ENCODE results near the gene MARS1. TPM values are rescaled to one million over a fixed set of nuclear protein-coding genes. Genes with fewer than 3 reads are reported as not detected.

Gene MARS1
- total and polyA plus RNA-seq, 7 donors, result 41.2 to 97.4 (median 83.6) TPM

DNA sequence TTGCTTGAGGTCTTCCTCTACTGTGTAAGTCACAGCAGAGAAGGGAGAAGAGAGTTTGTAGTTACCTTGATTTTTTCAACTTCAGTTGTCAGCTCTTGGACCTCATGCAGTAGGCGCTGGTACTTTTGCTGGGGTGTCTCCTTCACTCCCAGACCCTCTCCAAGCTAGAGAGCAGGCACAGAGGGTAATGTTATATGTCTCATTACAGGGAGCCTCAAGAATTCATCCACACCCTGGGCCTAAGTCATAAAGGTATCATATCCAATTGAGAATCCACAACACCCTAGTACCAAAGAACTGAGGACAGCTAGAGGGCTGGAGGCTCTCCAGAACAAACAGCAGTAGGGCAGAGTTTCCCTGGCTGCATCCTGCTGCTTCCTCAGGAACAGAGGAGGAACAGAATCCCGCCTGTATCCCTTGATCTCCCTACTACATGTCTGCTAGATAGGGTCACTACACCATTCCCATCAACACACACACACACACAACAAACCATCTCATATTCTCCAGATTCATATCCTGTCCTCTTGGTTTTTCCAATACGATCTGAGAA is 47.2 kb downstream of the MARS1 start:
- Histone ChIP-seq H3K4me1 (no peaks in the 10 kb centered on the region), H3K9me3 (no peaks in the 10 kb centered on the region), H3K36me3 (ENCODE audit: insufficient read depth in 1 of 2, low read depth in 1 of 2) (peaks cover 34 to 94% of the 10 kb centered on the region in 2 donors), H3K27me3 (ENCODE audit: insufficient read depth in 3 of 3, low read length in 2 of 3) (no peaks in the 10 kb centered on the region), H3K27ac (no peak overlapping the region), H3K4me3 (no peak overlapping the region)
- intact Hi-C loops (cut with DNase I), result no loop called here
- ATAC-seq (no peak), DNase-seq (no peak)
- WGBS, 3 donors, result 89 to 95% (median 91%) methylated on average over 3 of the region's 3 CpGs
- no peak for TF ChIP-seq CTCF (IDR thresholded peaks at IDR 0.05)

DNA sequence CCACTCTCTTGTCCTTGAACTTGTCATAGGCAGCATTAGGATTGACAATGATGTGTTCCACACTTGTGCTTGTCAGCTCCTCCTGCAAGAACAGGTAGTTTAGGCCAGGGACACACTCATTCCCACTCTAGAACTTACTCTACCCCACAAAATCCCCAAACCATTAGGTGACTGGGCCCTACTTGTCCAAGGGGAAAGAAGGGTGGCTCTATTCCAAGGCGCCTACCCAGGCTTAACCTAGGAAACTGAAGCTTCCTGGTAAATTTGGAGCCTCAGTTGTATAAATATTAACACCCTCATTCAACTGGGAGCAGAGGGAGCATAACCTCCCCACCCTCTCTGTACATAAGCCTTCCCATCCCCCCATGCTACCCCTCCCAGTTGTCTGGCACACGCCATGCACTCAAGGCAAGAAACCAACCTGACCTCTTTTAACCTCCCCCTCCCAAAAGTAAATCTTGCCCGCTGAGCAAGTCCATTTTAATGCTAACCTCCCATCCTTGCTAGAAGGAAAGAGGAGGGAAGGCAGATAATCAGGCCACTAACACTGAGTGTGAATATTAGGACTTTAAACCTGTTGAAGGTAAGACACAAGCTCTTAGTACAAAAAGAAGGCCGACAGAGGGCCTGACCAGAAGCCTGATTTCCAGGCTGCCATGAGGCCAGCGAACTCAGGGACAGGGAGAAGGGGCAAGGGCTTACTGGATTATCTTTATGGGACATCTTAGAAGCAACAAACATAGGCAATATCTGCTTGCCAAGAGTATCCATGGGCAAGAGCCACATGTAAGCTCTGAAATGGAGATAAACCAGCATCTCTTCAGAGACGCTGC is 48.1 kb downstream of the MARS1 start:
- ATAC-seq, result no peak
- WGBS, 3 donors, result 73 to 85% (median 74%) methylated on average over 6 of the region's 6 CpGs
- no peak for TF ChIP-seq CTCF (IDR thresholded peaks at IDR 0.05)

DNA sequence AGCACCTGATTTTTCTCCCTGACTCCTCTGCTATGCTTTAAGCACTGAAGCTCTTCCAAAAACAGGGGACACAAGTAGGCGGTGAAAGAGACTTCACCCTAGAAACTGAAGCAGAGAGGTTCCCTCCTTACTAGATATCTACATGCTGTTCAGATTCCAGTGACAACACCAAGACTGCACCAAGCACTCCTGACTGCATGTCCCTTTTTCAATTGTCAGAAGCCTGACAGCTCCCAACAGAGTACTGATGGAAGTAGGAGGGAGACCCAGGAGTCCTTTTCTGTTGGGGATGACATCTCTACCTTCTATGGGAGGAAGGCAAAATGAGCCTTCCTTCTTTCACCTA is 48.7 kb downstream of the MARS1 start:
- no peak for ATAC-seq
- WGBS, 3 donors, result 97 to 100% (median 100%) methylated on average over 1 of the region's 1 CpG
- TF ChIP-seq CTCF (IDR thresholded peaks at IDR 0.05), result no peak
- Histone ChIP-seq H3K27me3 (ENCODE audit: insufficient read depth in 3 of 3, low read length in 2 of 3) (no peaks in the 10 kb centered on the region), H3K9me3 (no peaks in the 10 kb centered on the region), H3K4me3 (no peak overlapping the region), H3K27ac (no peak overlapping the region), H3K4me1 (no peaks in the 10 kb centered on the region), H3K36me3 (ENCODE audit: insufficient read depth in 1 of 2, low read depth in 1 of 2) (peaks cover 32 to 94% of the 10 kb centered on the region in 2 donors)
- intact Hi-C loops (cut with DNase I), result no loop called here
- DNase-seq, result no peak

More for the DNA sequence above, 48.1 kb downstream of the MARS1 start:
- no peaks in the 10 kb centered on the region for H3K27me3 ChIP-seq (ENCODE audit: insufficient read depth in 3 of 3, low read length in 2 of 3)
- H3K9me3 ChIP-seq, result no peaks in the 10 kb centered on the region
- no peak for DNase-seq
- H3K36me3 ChIP-seq (ENCODE audit: insufficient read depth in 1 of 2, low read depth in 1 of 2), result peaks cover 32 to 94% of the 10 kb centered on the region in 2 donors
- intact Hi-C loops (cut with DNase I), result no loop called here
- no peak overlapping the region for H3K4me3 ChIP-seq
- no peaks in the 10 kb centered on the region for H3K4me1 ChIP-seq
- H3K27ac ChIP-seq, result no peak overlapping the region

GRCh38 chr12:57539134-57539768 is 51.4 kb downstream of the MARS1 start:
- H3K36me3 ChIP-seq (ENCODE audit: insufficient read depth in 1 of 2, low read depth in 1 of 2), result peaks cover 13 to 87% of the 10 kb centered on the region in 2 donors
- WGBS, 3 donors, result 84 to 90% (median 90%) methylated on average over 5 of the region's 5 CpGs
- no peak overlapping the region for H3K4me3 ChIP-seq
- DNase-seq (no peak), ATAC-seq (no peak)
- H3K27ac ChIP-seq, result no peak overlapping the region
- intact Hi-C loops (cut with DNase I), result no loop called here
- TF ChIP-seq CTCF (IDR thresholded peaks at IDR 0.05), result no peak
- no peaks in the 10 kb centered on the region for H3K27me3 ChIP-seq (ENCODE audit: insufficient read depth in 3 of 3, low read length in 2 of 3)
- H3K9me3 ChIP-seq, result no peaks in the 10 kb centered on the region
- H3K4me1 ChIP-seq, result no peaks in the 10 kb centered on the region

Measured in psoas muscle (tissue), 8 donors.